ENCODE results near the gene TNFRSF21. TPM values are rescaled to one million over a fixed set of nuclear protein-coding genes. Genes with fewer than 3 reads are reported as not detected.
"Not testable (repeated sequence)": the region's sequence is repeated elsewhere in the genome, so short reads cannot be mapped to it uniquely, and the experiment has no call there.

The TNFRSF21 gene
- total RNA-seq, 4 donors from 2014 or later, result 43.4 to 78.9 (median 63.0) TPM

- DNase-seq, result no peak
- Histone ChIP-seq H3K27ac (no peak overlapping the region), H3K36me3 (no peaks in the 10 kb centered on the region), H3K4me3 (no peak overlapping the region), H3K27me3 (no peaks in the 10 kb centered on the region), H3K9me3 (no peaks in the 10 kb centered on the region), H3K4me1 (no peaks in the 10 kb centered on the region)
- WGBS, 2 donors, result 80 to 85% methylated on average over 2 of the region's 2 CpGs
- TF ChIP-seq POLR2A (IDR thresholded peaks at IDR 0.05) (no peak), CTCF (IDR thresholded peaks at IDR 0.05) (no peak)
- intact Hi-C loops (cut with DNase I), result no loop called here
Observed at GRCh38 chr6:47337519-47337918, 27.8 kb upstream of the TNFRSF21 start.

- no peaks in the 10 kb centered on the region for H3K4me1 ChIP-seq
- intact Hi-C loops (cut with DNase I), result no loop called here
- no peak for DNase-seq
- H3K4me3 ChIP-seq, result no peak overlapping the region
- TF ChIP-seq CTCF (IDR thresholded peaks at IDR 0.05), result no peak
- no peak for TF ChIP-seq POLR2A (IDR thresholded peaks at IDR 0.05)
- H3K27ac ChIP-seq, result no peak overlapping the region
- no peaks in the 10 kb centered on the region for H3K27me3 ChIP-seq
- H3K9me3 ChIP-seq, result no peaks in the 10 kb centered on the region
- H3K36me3 ChIP-seq, result no peaks in the 10 kb centered on the region
Observed at GRCh38 chr6:47336334-47336733, 26.6 kb upstream of the TNFRSF21 start.

GRCh38 chr6:47335466-47335865 lies 25.8 kb upstream of the TNFRSF21 start:
- H3K4me3 ChIP-seq, result no peak overlapping the region
- intact Hi-C loops (cut with DNase I), result no loop called here
- H3K4me1 ChIP-seq, result no peaks in the 10 kb centered on the region
- no peak overlapping the region for H3K27ac ChIP-seq
- no peaks in the 10 kb centered on the region for H3K27me3 ChIP-seq
- H3K9me3 ChIP-seq, result no peaks in the 10 kb centered on the region
- TF ChIP-seq CTCF (IDR thresholded peaks at IDR 0.05), result no peak
- 63 to 71% methylated on average over 6 of the region's 6 CpGs for whole genome bisulfite sequencing, 2 donors
- DNase-seq, result no peak
- no peaks in the 10 kb centered on the region for H3K36me3 ChIP-seq

DNA sequence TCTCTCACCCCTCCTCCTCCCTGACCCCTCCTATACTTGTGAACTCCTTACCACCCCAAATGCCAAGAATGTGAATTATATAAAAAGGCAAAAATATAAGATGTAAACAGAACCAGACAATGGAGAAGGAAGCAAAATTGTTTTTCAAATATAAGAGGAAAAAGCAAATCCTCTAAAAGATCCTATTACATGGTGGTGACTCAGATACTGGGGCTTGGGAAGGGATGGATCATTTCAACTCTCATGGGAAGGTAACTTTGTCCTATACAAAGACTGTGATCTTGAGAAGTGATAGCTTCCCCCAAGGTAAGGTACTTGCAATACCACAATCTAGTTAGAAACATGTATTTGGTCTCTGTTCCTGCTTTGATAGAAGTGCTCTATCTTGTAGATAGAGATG lies 24.6 kb upstream of the TNFRSF21 start:
- DNase-seq, result no peak
- TF ChIP-seq CTCF (IDR thresholded peaks at IDR 0.05) (no peak), POLR2A (IDR thresholded peaks at IDR 0.05) (no peak)
- Histone ChIP-seq H3K27me3 (no peaks in the 10 kb centered on the region), H3K9me3 (no peaks in the 10 kb centered on the region), H3K4me1 (no peaks in the 10 kb centered on the region), H3K4me3 (no peak overlapping the region), H3K27ac (no peak overlapping the region), H3K36me3 (no peaks in the 10 kb centered on the region)
- intact Hi-C loops (cut with DNase I), result no loop called here

DNA sequence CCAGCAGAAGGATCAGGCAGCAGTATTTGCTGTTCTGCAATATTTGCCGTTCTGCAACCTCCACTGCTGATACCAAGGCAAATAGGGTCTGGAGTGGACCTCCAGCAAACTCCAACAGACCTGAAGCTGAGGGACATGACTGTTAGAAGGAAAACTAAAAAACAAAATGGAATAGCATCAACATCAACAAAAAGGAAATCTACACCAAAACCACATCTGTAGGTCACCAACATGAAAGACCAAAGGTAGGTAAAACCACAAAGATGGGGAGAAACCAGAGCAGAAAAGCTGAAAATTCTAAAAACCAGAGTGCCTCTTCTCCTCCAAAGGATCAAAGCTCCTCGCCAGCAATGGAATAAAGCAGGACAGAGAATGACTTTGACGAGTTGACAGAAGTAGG lies 18.9 kb upstream of the TNFRSF21 start:
- H3K36me3 ChIP-seq; intact Hi-C loops (cut with DNase I); H3K4me1 ChIP-seq; H3K27ac ChIP-seq; H3K27me3 ChIP-seq; DNase-seq; H3K9me3 ChIP-seq; H3K4me3 ChIP-seq: not testable (repeated sequence)
- 75 to 77% methylated on average over 2 of the region's 3 CpGs for WGBS, 2 donors

GRCh38 chr6:47328139-47328538 lies 18.4 kb upstream of the TNFRSF21 start:
- H3K27ac ChIP-seq; H3K9me3 ChIP-seq; DNase-seq; H3K36me3 ChIP-seq; intact Hi-C loops (cut with DNase I); H3K4me3 ChIP-seq; H3K27me3 ChIP-seq; H3K4me1 ChIP-seq: not testable (repeated sequence)
- WGBS, 2 donors, result 69 to 92% methylated on average over 2 to 3 of the region's 4 CpGs

Measured in esophagus squamous epithelium (tissue), 5 donors.